ENCODE results near the gene INO80D.

DNA sequence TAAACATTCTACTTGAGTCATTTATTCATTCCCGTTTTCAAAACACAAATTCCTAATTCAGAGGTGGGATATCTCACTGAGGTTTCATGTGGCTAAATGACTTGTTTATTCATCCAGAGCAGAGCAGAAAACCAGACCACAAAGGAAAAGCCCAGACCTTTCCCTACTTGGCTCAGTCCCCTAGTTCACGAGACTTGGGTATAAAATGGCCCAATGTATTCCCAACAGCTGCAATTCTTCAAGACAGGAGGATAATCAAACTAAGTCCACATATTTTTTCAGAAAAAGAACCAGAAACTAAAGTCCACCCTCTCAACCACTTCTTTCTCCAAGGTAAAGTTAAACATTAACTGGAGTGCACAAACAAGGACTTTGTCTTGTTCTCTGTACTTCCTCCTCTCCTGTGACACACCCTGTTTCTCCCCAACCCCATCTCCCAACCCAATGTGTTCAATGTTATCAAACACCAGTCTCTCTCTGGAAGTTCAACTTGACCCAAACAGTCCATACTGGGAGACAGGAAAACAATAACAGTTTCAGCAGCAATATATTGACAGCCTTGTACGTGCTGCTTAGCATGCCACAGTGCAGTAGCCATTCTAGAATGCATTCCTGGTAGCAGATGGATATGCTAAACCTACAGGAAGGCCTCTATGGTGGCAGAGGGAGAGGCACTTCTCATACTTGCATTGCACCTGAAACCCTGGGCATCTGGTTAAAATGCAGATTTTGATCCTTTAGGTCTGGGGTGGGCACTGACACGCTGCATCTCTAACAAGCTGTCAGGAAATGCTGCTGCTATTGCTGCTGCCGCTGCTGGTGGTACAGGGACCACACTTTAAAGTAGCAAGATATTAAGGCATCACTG is 110.7 kb downstream of the INO80D start:
- TF ChIP-seq POLR2A (IDR thresholded peaks at IDR 0.05), result no peak
- TF ChIP-seq, protein P1, sequence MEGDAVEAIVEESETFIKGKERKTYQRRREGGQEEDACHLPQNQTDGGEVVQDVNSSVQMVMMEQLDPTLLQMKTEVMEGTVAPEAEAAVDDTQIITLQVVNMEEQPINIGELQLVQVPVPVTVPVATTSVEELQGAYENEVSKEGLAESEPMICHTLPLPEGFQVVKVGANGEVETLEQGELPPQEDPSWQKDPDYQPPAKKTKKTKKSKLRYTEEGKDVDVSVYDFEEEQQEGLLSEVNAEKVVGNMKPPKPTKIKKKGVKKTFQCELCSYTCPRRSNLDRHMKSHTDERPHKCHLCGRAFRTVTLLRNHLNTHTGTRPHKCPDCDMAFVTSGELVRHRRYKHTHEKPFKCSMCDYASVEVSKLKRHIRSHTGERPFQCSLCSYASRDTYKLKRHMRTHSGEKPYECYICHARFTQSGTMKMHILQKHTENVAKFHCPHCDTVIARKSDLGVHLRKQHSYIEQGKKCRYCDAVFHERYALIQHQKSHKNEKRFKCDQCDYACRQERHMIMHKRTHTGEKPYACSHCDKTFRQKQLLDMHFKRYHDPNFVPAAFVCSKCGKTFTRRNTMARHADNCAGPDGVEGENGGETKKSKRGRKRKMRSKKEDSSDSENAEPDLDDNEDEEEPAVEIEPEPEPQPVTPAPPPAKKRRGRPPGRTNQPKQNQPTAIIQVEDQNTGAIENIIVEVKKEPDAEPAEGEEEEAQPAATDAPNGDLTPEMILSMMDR (IDR thresholded peaks at IDR 0.05), result no peak
